ENCODE data around the gene SETBP1. TPM values are rescaled to one million over a fixed set of nuclear protein-coding genes. Genes with fewer than 3 reads are reported as not detected.

Gene SETBP1
- total RNA-seq, 1 donor from 2014 or later, result 25.8 TPM

GRCh38 chr18:44897816-44898215, 217.1 kb downstream of the SETBP1 start:
- Histone ChIP-seq H3K9me3 (no peaks in the 10 kb centered on the region), H3K27ac (no peak overlapping the region), H3K4me1 (peaks cover 12% of the 10 kb centered on the region), H3K36me3 (no peaks in the 10 kb centered on the region), H3K4me3 (no peak overlapping the region), H3K27me3 (ENCODE audit: low read depth) (no peaks in the 10 kb centered on the region)
- ATAC-seq (no peak), DNase-seq (no peak)
- TF ChIP-seq, protein P1, sequence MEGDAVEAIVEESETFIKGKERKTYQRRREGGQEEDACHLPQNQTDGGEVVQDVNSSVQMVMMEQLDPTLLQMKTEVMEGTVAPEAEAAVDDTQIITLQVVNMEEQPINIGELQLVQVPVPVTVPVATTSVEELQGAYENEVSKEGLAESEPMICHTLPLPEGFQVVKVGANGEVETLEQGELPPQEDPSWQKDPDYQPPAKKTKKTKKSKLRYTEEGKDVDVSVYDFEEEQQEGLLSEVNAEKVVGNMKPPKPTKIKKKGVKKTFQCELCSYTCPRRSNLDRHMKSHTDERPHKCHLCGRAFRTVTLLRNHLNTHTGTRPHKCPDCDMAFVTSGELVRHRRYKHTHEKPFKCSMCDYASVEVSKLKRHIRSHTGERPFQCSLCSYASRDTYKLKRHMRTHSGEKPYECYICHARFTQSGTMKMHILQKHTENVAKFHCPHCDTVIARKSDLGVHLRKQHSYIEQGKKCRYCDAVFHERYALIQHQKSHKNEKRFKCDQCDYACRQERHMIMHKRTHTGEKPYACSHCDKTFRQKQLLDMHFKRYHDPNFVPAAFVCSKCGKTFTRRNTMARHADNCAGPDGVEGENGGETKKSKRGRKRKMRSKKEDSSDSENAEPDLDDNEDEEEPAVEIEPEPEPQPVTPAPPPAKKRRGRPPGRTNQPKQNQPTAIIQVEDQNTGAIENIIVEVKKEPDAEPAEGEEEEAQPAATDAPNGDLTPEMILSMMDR (IDR thresholded peaks at IDR 0.05), result no peak
- intact Hi-C loops (cut with DNase I), result no loop called here

DNA sequence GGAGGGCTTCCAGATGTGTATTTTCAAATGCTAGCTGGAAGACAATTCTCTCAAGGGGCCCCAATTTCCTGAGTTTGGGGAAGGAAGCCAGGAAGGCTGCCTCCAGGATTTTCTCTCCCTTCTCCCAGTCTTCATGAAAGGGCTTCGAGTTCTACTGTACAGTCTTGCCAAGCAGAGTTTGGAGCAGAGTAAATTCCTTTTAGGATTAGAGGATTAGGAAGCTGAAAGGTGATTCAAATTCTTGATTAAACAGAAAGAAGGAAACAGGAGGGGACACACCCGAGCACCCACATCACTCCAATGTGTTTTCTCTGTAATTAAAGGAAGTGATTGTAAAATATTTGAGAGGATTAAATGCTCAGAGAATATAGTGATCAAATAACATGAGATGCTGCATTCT, 217.8 kb downstream of the SETBP1 start:
- ATAC-seq, result no peak
- no peaks in the 10 kb centered on the region for H3K27me3 ChIP-seq (ENCODE audit: low read depth)
- H3K4me1 ChIP-seq, result peaks cover 10% of the 10 kb centered on the region
- H3K36me3 ChIP-seq, result no peaks in the 10 kb centered on the region
- no peak overlapping the region for H3K4me3 ChIP-seq
- TF ChIP-seq, protein P1 (IDR thresholded peaks at IDR 0.05), result no peak
- H3K9me3 ChIP-seq, result no peaks in the 10 kb centered on the region
- DNase-seq, result no peak
- intact Hi-C loops (cut with DNase I), result no loop called here
- H3K27ac ChIP-seq, result no peak overlapping the region

GRCh38 chr18:44899832-44900231, 219.1 kb downstream of the SETBP1 start:
- no peak overlapping the region for H3K4me3 ChIP-seq
- no peak for ATAC-seq
- TF ChIP-seq, protein P1 (IDR thresholded peaks at IDR 0.05), result no peak
- H3K4me1 ChIP-seq, result no peaks in the 10 kb centered on the region
- H3K9me3 ChIP-seq, result no peaks in the 10 kb centered on the region
- no peaks in the 10 kb centered on the region for H3K27me3 ChIP-seq (ENCODE audit: low read depth)
- H3K36me3 ChIP-seq, result no peaks in the 10 kb centered on the region
- no peak for DNase-seq
- intact Hi-C loops (cut with DNase I), result no loop called here
- H3K27ac ChIP-seq, result no peak overlapping the region

- intact Hi-C loops (cut with DNase I), result no loop called here
- H3K4me3 ChIP-seq, result no peak overlapping the region
- no peaks in the 10 kb centered on the region for H3K27me3 ChIP-seq (ENCODE audit: low read depth)
- no peaks in the 10 kb centered on the region for H3K9me3 ChIP-seq
- TF ChIP-seq, protein P1 (IDR thresholded peaks at IDR 0.05), result no peak
- no peak for ATAC-seq
- no peak for DNase-seq
- H3K27ac ChIP-seq, result no peak overlapping the region
- no peaks in the 10 kb centered on the region for H3K4me1 ChIP-seq
- no peaks in the 10 kb centered on the region for H3K36me3 ChIP-seq
Observed at GRCh38 chr18:44900627-44901026, 219.9 kb downstream of the SETBP1 start.

DNA sequence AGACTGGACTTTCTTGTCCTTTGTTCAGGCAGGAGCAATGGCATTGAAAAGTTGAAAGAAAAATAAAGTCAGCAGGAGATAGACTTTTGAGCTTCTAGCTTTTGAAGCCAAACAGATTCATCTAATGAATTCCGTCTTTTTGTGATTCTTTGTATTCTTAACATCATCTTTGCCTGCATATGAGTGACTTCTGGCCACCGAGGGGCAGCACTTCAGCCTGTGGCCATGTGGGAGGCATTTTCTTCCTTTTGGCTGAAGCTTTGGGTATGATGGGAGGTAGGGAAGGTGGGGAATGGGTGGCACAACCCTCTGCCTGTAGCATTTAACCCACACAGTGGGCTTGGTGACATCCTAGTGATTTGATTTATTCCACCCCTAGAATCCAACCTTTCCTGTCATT, 220.6 kb downstream of the SETBP1 start:
- TF ChIP-seq, protein P1 (IDR thresholded peaks at IDR 0.05), result peak; percentile 13
- DNase-seq (no peak), ATAC-seq (no peak)
- Histone ChIP-seq H3K36me3 (no peaks in the 10 kb centered on the region), H3K4me3 (no peak overlapping the region), H3K4me1 (no peaks in the 10 kb centered on the region), H3K27ac (no peak overlapping the region), H3K9me3 (no peaks in the 10 kb centered on the region), H3K27me3 (ENCODE audit: low read depth) (no peaks in the 10 kb centered on the region)
- intact Hi-C loops (cut with DNase I), result no loop called here

DNA sequence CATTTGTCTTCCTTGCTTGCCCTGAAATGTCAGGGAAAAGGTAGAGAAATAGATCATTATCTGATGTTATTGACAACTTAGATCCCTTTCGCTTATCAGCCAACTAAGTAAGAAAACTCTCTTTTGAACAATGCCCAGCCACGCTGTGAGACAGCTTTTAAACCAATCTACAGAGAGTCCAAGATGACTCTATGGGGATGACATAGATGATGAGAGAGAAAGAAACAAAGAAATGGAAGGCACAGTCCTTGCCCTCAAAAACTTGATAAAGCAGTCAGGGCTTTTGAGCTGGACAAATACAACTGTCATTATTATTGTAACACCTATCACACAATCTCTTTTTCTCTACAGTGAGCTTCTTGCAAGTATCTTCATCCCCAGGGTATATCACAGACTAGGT, 222.6 kb downstream of the SETBP1 start:
- H3K36me3 ChIP-seq, result no peaks in the 10 kb centered on the region
- no peak overlapping the region for H3K4me3 ChIP-seq
- TF ChIP-seq, protein P1 (IDR thresholded peaks at IDR 0.05), result no peak
- ATAC-seq (no peak), DNase-seq (no peak)
- no peak overlapping the region for H3K27ac ChIP-seq
- intact Hi-C loops (cut with DNase I), result no loop called here
- no peaks in the 10 kb centered on the region for H3K4me1 ChIP-seq
- H3K27me3 ChIP-seq (ENCODE audit: low read depth), result no peaks in the 10 kb centered on the region
- no peaks in the 10 kb centered on the region for H3K9me3 ChIP-seq

Data from lower lobe of right lung (tissue), 2 donors.